ENCODE data around the gene ZNF146. TPM values are rescaled to one million over a fixed set of nuclear protein-coding genes. Genes with fewer than 3 reads are reported as not detected.

The ZNF146 gene
- total RNA-seq: 85.4 and 89.9 TPM in 2 replicates

DNA sequence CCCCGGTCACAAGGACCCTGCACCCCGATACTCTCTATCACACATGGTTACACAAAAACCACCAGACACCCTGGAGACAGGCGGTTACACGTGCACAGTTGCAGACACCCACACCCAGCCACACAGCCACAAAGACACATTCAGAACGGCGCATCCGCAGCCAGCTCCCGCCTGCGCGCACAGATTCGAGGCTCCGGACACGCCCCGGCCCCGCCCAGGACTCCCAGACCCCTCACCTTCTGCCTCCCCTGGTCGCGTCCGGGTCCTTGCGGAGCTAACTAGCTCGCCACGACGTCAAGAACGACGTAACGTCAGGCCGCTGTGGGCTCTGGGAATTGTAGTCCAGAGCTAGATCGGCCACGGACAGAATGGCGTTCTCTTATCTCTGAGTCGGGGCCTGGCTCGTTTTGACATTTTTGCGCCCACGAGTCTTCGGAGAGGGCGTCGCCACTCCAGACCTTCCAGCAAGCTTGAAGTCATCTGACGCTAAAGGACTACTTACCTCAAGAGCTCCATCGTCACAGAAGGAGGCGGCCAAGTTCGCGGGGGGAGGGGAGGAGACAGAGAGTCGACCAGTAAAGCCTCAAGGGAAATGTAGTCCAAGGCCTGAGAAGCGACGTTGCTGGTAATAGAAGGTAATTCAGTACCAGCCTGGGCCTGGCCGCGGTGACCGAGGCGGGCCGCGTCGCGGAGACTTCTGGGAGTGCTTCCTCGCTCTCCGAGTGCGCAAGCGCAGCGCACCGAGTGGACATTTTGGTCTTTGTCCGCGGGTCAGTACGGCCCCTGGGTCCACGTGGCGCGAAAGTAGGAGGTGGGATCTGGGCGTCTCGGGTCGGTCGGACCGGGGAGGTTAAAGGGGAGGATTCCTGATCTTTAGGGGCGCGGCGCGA, at the start of gene ZNF146, which contains the start of gene ZNF565:
Gene ZNF146, plus strand, starts transcription at position 721 of the 890 bp plus-strand sequence. CDS start 21,335 bp downstream, outside the sequence.
Gene ZNF565, minus strand, starts transcription at position 280 of the 890 bp plus-strand sequence. CDS start 12,680 bp downstream, outside the sequence.

Other genes with a start within 250 kb of the ZNF146 start
- gene SDHAF1, start 219.9 kb upstream of the ZNF146 start, total RNA-seq: 12.1 and 12.5 TPM in 2 replicates
- gene SYNE4, start 206.3 kb upstream of the ZNF146 start, total RNA-seq: 0.19 and 0.28 TPM in 2 replicates
- 18.3 and 20.5 TPM in 2 replicates for gene ALKBH6, start 200.9 kb upstream of the ZNF146 start, total RNA-seq
- gene CLIP3, start 182.2 kb upstream of the ZNF146 start, total RNA-seq: 2.5 and 5.4 TPM in 2 replicates
- gene THAP8, start 160.8 kb upstream of the ZNF146 start, total RNA-seq: 3.3 and 4.5 TPM in 2 replicates
- 0.85 and 8.4 TPM in 2 replicates for gene WDR62, start 160.2 kb upstream of the ZNF146 start, total RNA-seq
- gene OVOL3, start 104.0 kb upstream of the ZNF146 start, total RNA-seq: not detected in 2 replicates
- 41.7 and 65.2 TPM in 2 replicates for gene POLR2I, start 100.2 kb upstream of the ZNF146 start, total RNA-seq
- gene TBCB, start 99.6 kb upstream of the ZNF146 start, total RNA-seq: 179 and 333 TPM in 2 replicates
- 198 and 306 TPM in 2 replicates for gene CAPNS1, start 75.0 kb upstream of the ZNF146 start, total RNA-seq
- 25.4 and 70.5 TPM in 2 replicates for gene COX7A1, start 62.7 kb upstream of the ZNF146 start, total RNA-seq
- gene ZNF565, start 441 bp upstream of the ZNF146 start, total RNA-seq: 6.1 and 9.3 TPM in 2 replicates
- gene ZFP14, start 164.1 kb downstream of the ZNF146 start, total RNA-seq: 1.9 and 5.1 TPM in 2 replicates
- gene ZFP82, start 203.5 kb downstream of the ZNF146 start, total RNA-seq: 7.7 and 10.1 TPM in 2 replicates

All from regular cardiac myocyte (primary cell).